A673 (cell line): ENCODE data around the gene ZNF775.

Experiments used
- EZH2 ChIP-seq: fragments of 200-600 bp; sonication (generic); IDR thresholded peaks from 2 replicates; pipeline ENCODE4 v1.6.1; 2017; ENCODE audit warnings: borderline replicate concordance, low read depth, mild to moderate bottlenecking, mixed read lengths, antibody characterized with exemption, low read length; ENCODE audit not compliant: poor library complexity, severe bottlenecking
- TF ChIP-seq, protein P1 (sequence below): fragments of 300-800, 200-600 bp; sonication (generic); conservative IDR thresholded peaks from 2 replicates; pipeline ENCODE4 v1.5.1; 2017; ENCODE audit warnings: low read depth, mild to moderate bottlenecking, antibody characterized with exemption, low read length, moderate library complexity, mixed read lengths

DNA sequence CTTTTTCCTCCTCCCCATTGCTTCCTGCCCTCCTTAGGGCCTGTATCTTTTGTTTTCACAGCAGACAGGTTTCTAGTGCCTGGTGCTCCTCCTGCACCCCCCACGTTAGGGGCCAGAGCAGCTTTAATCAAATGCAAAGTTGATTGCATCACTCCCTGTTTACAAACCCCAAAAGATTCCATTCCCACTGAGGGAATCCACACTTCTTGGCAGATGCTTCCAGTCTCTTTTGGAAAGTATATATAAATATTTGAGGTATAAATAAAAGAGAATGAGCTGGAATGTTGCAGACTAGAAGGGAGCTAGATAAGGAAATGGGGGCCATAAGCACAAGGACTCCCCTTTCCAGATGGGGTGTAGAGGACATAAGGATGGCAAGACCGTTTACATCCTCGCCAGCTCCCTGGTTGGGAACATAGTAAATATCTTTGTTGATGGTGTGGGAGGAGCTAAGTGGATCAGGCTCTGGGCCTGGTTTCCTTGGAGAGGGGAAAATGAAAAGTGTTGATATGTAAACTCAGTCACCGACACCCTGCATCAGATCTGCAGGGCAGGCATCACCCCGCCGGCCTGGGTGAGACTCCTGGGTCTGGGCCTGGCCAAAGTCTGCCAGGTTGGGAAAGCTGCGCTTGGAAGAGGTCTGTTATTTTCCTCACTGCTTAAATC lies 43.9 kb upstream of the ZNF775 start:
- TF ChIP-seq, protein P1, sequence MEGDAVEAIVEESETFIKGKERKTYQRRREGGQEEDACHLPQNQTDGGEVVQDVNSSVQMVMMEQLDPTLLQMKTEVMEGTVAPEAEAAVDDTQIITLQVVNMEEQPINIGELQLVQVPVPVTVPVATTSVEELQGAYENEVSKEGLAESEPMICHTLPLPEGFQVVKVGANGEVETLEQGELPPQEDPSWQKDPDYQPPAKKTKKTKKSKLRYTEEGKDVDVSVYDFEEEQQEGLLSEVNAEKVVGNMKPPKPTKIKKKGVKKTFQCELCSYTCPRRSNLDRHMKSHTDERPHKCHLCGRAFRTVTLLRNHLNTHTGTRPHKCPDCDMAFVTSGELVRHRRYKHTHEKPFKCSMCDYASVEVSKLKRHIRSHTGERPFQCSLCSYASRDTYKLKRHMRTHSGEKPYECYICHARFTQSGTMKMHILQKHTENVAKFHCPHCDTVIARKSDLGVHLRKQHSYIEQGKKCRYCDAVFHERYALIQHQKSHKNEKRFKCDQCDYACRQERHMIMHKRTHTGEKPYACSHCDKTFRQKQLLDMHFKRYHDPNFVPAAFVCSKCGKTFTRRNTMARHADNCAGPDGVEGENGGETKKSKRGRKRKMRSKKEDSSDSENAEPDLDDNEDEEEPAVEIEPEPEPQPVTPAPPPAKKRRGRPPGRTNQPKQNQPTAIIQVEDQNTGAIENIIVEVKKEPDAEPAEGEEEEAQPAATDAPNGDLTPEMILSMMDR, result no peak
- TF ChIP-seq EZH2, result no peak
